HG03565 (cell line): Measurements from ENCODE around the gene LLGL2.
"Not testable (repeated sequence)": the region's sequence is repeated elsewhere in the genome, so short reads cannot be mapped to it uniquely, and the experiment has no call there.

Experiments used
- ATAC-seq: cut with Tn5 transposase; IDR thresholded peaks from one replicate; pipeline ENCODE4 v1.9.1; 2021; ENCODE audit warnings: mild to moderate bottlenecking, moderate library complexity; ENCODE audit not compliant: unreplicated experiment

The LLGL2 gene

GRCh38 chr17:75518983-75519537 lies 6.4 kb upstream of the LLGL2 start:
- no peak for ATAC-seq

- ATAC-seq = not testable (repeated sequence)
Measured at GRCh38 chr17:75520413-75520812, 5.1 kb upstream of the LLGL2 start.

- no peak for ATAC-seq
Measured at GRCh38 chr17:75521290-75521689, 4.2 kb upstream of the LLGL2 start.

GRCh38 chr17:75521951-75522727 lies 3.4 kb upstream of the LLGL2 start:
- no peak for ATAC-seq

GRCh38 chr17:75523647-75524046 lies 1.9 kb upstream of the LLGL2 start:
- ATAC-seq = no peak

GRCh38 chr17:75524269-75524969 lies 1.1 kb upstream of the LLGL2 start:
- no peak for ATAC-seq

GRCh38 chr17:75525806-75526554 lies 483 bp downstream of the LLGL2 start:
- no peak for ATAC-seq

- no peak for ATAC-seq
Measured at GRCh38 chr17:75526555-75527270, 1.2 kb downstream of the LLGL2 start.

GRCh38 chr17:75530837-75531720 lies 5.6 kb downstream of the LLGL2 start:
- no peak for ATAC-seq

GRCh38 chr17:75531721-75532072 lies 6.2 kb downstream of the LLGL2 start:
- no peak for ATAC-seq

GRCh38 chr17:75535119-75535537 lies 9.6 kb downstream of the LLGL2 start:
- no peak for ATAC-seq

GRCh38 chr17:75535871-75536270 lies 10.4 kb downstream of the LLGL2 start:
- no peak for ATAC-seq

GRCh38 chr17:75536366-75536765 lies 10.9 kb downstream of the LLGL2 start:
- no peak for ATAC-seq

GRCh38 chr17:75539967-75540729 lies 14.7 kb downstream of the LLGL2 start:
- no peak for ATAC-seq

GRCh38 chr17:75540923-75541503 lies 15.5 kb downstream of the LLGL2 start:
- no peak for ATAC-seq

GRCh38 chr17:75542229-75542628 lies 16.7 kb downstream of the LLGL2 start:
- ATAC-seq = no peak

- no peak for ATAC-seq
Measured at GRCh38 chr17:75542728-75543336, 17.3 kb downstream of the LLGL2 start.

- ATAC-seq = no peak
Measured at GRCh38 chr17:75544250-75544649, 18.8 kb downstream of the LLGL2 start.
